GM18517 (cell line): ENCODE results near the gene MFSD12.
"Not testable (repeated sequence)": the region's sequence is repeated elsewhere in the genome, so short reads cannot be mapped to it uniquely, and the experiment has no call there.

Experiments used
- ATAC-seq: cut with Tn5 transposase; IDR thresholded peaks from one replicate; pipeline ENCODE4 v1.9.1; 2021; ENCODE audit warnings: mild to moderate bottlenecking, moderate library complexity; ENCODE audit not compliant: unreplicated experiment

Gene MFSD12

DNA sequence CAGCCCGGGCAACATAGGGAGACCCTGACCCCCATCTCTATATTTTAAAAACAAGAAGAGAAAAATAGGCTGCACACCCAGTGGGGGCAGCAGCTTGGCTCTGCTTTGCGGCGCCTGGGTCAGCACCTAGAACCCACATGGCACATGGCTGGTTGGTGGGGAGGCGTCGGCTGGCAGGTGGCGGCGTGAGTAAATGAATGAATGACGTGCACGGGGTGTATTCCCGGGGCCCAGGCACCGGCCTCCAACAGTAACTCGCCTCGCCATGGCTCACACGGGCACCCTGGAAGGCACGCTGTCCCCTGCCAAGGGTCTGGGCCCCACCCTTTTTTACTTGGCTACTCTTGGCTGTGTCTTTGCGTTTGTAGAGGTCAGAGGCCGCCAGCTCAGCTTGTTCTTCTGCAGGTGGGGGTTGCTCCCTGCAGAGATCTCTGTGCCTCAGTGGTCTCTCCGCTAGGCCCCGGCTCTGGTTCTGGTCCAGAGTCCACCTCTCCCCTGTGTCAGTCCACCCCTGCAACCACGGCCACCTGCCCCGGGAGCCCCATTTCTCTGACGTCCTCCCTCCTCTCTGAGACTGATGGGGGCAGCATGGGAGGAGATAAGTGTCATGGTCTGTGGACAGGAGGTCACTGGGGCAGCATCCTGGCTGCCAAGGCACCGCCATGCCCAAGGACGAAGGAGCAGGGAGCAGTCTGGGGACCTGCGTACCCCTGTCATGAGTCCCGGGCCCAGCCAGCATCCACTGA lies 45.7 kb downstream of the MFSD12 start:
- ATAC-seq: no peak

- ATAC-seq: no peak
Observed at GRCh38 chr19:3510727-3511126, 46.7 kb downstream of the MFSD12 start.

GRCh38 chr19:3509566-3509989 lies 47.8 kb downstream of the MFSD12 start:
- ATAC-seq: no peak

DNA sequence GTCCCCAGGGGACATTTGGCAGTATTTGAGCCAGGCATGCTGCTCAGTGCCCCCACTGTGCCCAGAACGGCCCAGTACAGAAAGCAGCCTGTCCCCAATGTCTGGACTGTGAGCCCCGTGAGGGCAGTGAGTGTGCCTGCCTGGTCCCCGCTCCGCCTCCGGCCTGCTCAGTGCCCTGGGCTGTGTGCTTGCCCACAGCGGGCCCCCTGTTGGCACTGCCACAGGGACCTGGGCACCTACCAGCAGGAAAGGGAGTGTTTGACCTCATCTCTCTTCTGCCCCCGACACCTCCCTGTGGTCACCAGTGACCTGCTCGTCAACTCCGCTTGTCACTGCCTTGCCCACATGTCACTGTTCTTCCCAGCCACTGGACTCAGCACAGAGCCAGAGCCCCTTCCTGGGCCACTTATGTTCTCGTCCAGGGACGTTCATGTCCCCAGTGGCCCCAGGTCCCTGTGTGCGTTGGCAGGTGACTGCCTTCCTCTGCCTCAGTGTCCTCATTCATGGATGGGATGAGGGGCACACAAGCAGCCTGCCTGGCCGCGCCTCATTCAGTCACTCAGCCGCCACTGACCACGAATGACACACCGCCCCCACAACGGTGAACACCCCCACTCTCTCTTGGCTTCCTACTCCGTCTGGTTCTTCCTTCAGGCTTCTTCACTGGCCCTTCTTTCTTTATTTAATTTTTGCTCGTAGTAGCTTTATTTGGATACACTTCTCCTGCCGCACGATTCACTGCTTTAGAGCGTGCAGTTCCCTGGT lies 48.4 kb downstream of the MFSD12 start:
- ATAC-seq: no peak

GRCh38 chr19:3508121-3508661 lies 49.2 kb downstream of the MFSD12 start:
- ATAC-seq: not testable (repeated sequence)

DNA sequence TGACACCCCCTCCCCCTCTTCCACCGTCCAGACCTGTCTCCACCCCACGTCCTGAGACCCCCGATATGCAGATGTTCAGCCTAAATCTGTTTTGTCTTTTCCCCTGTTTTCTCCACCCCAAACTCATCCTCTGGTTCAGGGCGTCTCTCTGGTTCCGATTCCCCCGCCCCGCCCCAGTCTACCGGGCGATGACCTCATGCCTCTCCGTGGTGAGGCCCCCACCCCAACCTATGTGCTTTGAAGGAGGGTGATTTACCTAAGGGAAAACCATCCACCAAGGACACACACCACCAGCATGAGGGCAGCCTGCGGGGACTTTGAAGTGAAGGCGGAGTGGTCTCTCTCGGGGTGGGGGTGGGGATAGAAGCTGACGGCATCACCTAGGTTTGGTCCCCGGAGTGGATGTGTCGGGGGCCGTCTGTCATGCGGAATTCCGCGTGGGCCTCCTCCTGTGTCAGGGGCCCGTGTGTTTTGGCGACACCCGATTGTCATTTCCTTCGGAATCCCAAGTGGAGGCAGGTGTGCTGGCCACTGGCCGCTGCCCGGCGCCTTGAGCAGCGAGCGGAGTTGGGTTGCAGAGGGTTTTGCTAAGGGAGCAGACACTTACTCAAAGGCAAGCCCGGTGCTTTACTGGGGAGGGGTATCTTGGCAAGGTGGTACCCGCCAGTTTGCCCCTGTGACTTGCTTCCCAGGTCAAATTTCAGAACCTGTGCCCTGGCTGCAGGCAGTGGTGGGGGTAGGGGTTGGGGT lies 49.8 kb downstream of the MFSD12 start:
- ATAC-seq: no peak

DNA sequence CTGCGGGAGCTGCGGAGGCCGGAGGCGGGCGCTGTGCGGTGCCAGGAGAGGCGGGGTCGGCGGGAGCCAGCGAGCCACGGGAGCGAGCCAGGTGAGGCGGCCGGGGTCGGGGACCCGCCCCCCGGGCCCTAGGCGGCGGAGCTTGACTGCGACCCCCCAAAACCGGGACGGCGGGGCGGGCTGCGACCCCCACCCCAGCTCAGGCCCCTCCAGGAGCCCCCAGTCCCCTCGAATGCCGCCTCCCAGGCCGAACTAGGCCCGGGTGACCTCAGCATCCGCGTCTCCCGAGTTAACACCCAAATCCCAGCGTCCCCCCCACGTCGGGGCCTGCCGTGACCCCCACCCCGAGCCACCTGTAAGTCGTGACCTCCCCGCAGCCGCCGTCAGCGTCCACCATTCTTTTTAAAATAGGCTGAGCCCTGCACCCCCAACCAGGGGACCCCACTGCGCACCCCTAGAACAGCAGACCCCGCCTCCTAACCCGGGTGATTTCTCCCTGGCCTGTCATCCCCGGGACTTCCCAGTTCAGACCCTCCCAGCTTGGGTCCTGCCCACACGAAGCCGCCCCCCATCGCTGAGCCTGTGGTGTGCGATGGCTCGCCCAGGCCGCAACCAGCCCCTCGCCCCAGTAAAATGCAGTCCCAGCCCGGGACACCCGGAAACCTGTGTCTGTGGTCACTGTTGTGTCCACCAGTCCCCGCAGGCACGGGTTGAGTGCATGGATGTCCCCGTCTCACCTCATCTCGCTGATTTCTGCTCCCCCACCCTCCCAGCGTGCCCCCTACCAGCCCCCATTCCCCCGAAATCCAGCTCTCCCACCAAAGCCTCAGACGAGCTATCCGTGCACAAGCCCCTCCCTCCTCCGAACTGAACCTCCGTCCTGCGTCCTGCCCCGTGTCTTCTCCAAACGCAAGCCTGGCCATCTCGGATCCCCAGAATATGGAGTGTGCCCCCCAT lies 50.7 kb downstream of the MFSD12 start:
- ATAC-seq: peak; percentile 23

DNA sequence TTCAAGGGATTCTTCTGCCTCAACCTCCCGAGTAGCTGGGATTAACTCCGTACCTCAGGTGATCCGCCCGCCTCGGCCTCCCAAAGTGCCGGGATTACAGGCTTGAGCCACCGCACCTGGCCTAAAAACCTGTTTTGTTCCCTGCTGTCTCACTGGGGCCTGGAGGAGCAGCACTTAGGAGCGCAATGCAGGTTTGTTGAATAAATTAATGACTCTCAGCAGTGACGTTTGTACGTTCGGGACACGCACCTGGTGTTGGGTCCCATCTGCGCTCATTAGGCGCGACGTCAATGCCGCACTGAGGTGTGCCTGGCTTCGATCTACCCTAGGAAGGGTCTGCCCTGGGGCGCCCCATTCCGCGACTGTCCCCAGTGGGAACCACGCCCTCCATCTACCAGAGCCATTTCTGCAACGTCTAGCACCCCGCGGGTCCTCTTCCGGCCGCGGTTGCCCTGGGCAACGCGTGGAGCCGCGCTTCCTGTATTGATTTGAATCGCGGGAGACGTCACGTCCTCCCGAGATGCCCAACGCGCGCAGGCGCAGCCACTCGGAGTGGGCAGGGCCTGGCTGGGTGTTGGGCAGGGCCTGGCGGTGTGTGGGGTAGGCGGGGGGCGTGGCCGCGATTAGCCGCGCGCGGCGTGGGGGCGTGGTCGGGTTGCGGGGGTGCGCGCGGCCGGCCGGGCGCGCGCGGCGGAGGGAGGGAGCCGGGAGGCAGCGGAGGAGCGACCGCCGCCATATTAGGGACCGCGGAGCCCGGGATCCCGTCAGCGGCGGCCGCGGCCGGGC lies 51.6 kb downstream of the MFSD12 start, which contains the start of gene FZR1:
TSS of gene FZR1 (plus strand) at position 714 of the 786 bp plus-strand sequence. CDS start 16,679 bp downstream, outside the sequence.
- peak; percentile 68 for ATAC-seq

DNA sequence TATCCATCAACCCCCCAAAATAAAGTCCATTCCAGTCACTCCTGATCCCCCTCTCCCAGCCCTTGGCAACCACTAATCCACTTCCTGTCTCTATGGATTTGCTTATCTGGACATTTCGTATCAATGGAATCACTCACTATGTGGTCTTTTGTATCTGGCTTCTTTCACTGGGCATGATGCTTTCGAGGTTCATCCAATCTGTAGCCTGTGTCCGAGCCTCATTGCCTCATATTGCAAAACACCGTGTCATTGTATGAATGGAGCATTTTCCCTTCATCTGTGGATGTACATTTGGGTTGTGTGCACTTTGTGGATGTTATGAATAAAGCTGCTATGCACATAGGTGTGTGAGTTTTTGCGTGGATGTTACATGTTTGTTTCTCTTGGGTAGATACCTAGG lies 52.7 kb downstream of the MFSD12 start:
- no peak for ATAC-seq

DNA sequence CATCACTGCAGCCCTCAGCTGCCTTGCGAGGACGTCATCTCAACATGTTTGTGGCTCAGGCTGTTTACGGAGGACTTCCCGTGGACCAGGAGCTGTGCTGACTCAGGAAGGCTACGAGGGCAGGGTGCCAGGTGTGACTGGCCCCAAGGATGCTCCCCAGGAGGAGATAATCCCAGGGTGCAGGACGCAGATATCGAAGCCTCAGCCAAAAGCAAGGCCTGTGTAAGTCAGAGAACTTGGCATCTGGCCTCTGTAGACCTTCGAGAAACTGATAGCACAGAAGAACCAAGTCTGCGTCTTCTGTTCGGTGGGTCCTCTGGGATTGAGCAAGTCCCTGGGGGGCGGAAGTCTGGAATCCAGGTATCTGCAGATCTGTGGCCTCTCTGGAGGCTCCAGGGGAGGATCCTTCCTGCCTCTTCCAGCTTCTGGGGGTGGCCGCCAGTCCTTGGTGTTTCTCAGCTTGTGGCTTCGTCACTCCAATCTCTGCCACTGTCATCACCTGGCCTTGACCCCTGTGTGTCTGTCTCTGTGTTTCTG lies 54.3 kb downstream of the MFSD12 start:
- ATAC-seq: no peak

DNA sequence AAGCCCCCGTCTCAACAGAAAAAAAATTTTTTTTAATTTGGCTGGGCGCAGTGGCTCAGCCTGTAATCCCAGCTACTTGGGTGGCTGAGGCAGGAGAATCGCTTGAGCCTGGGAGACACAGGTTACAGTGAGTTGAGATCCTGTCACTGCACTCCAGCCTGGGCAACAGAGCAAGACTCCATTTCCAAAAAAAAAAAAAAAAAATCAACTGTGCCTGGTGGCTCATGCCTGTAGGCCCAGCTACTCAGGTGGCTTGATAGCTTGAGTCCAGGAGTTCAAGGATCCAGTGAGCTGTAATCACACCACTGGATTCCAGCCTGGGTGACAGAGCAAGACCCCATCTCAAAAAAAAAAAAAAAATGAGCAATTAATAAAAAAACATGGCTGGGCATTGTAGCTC lies 55.6 kb downstream of the MFSD12 start:
- no peak for ATAC-seq

DNA sequence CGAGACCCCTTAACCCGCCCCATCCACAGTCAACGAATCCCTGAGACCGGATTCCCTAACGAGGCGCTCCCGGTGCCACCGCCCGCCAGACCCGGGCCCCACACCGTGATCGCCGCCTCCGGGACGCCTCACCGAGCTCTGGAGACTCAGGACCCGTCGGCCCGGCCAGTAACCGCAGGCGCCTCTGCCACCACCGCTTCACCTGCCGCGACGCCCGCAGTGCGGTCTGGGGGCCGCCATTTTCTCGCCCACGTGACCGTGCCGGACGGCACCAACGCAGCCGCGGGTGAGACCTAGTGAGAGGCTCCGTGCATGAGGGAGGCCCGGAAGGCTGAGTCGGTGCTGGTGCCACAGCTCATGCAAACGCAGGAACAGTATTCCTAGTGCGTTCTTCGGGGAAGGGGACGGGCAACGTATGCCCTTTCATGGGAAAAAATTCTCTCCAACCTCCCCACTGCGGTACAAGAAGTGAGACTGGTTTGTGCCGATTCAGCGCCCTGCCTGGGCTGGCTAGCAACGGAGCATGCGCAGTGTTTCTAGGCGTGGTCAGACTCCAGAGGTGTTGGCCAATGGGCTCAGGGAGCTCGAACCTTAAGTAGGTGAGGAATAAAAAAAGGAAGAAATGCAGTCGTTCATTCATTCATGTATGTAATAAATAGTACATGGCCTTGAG lies 56.8 kb downstream of the MFSD12 start, which contains the start of gene DOHH:
TSS of gene DOHH (minus strand) at position 246 of the 673 bp plus-strand sequence. CDS start 3,860 bp downstream, outside the sequence.
- ATAC-seq: peak; percentile 84

GRCh38 chr19:3499738-3500428 lies 57.5 kb downstream of the MFSD12 start:
- no peak for ATAC-seq

DNA sequence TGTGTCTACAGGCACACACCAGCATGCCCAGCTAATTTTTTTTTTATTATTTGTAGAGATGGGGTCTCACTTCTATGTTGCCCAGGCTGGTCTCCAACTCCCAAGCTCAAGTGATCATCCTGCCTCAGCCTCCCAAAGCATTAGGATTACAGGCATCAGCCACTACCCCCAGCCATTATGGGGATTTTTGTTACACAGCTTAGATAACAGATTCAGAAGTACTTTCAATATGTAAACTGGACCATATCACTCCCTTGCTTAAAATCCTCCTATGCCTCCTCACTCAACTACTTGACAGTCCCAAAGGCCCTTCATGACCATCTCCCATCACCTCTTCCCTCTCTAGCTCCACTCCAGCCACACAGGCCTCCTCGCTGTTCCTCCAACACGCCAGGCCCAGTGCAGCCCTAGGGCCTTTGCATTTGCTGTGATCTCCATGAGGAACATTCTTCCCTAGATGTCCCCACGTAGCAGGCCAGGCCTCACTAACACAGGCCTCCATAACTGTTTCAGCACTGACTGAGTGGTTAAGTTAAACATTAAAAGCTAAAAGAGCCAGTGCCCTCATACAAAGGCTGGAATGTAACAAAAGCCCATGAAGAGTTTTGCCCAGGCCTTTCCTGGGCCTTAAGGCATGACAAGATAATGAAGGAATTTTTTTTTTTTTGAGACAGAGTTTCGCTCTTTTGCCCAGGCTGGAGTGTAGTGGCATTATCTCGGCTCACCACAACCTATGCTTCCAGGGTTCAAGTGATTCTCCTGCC lies 59.4 kb downstream of the MFSD12 start:
- ATAC-seq: no peak

GRCh38 chr19:3496392-3497273 lies 60.8 kb downstream of the MFSD12 start:
- no peak for ATAC-seq

GRCh38 chr19:3494559-3494958 lies 62.8 kb downstream of the MFSD12 start:
- ATAC-seq: no peak
